GM19395 (cell line): ENCODE results near the gene TNS2.

ENCODE experiments used
- ATAC-seq: cut with Tn5 transposase; IDR thresholded peaks from one replicate; pipeline ENCODE4 v1.9.1; 2021; ENCODE audit warnings: mild to moderate bottlenecking, moderate library complexity; ENCODE audit not compliant: unreplicated experiment

TNS2 gene

GRCh38 chr12:53042607-53043454 is 7.0 kb upstream of the TNS2 start:
- ATAC-seq, result no peak

- ATAC-seq, result no peak
These were observed 5.7 kb upstream of the TNS2 start for GRCh38 chr12:53044052-53044581.

GRCh38 chr12:53044896-53045695 is 4.8 kb upstream of the TNS2 start:
- ATAC-seq, result no peak

GRCh38 chr12:53045696-53046045 is 4.2 kb upstream of the TNS2 start:
- no peak for ATAC-seq

GRCh38 chr12:53046655-53047220 is 3.1 kb upstream of the TNS2 start:
- ATAC-seq, result no peak

DNA sequence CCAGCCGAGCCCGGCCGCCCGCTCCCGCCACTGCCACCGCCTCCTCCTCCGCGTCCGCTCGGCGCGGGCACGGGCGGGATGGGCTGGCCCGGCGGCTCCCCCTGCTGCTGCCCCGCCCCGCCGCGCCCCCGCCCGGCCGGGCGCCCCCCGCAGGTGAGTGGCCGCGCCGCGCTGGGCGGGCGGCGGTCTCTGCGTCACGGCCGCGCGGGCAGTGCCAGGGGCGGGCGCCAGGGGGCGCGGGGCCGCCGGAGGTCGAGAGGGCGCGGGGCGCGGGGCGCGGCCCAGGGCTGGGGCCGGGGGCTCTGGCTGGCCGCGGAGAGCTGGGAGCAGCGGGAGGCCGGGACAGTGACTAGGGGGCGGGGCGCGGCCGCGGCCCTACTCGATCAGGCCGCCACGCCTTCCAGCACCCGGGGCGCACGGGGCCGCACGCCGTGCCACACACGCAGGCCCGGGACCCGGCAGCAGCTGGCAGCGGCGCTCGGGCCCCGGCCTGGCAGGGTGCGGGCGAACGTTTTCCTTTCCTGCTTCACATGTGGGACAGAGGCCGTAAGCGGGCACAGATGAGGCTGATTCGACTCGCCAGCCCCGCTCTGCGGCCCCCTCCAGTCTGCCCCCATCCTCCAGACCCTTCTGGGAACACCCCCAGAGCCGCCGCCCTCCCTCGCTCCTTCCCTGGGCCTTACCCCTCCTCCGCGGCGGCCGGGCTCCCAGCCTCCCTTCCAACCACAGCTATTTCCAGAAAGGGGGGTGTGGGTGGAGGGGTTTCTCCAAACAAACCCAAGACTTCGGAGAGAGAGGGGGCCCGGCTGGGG is 2.4 kb upstream of the TNS2 start:
- no peak for ATAC-seq

DNA sequence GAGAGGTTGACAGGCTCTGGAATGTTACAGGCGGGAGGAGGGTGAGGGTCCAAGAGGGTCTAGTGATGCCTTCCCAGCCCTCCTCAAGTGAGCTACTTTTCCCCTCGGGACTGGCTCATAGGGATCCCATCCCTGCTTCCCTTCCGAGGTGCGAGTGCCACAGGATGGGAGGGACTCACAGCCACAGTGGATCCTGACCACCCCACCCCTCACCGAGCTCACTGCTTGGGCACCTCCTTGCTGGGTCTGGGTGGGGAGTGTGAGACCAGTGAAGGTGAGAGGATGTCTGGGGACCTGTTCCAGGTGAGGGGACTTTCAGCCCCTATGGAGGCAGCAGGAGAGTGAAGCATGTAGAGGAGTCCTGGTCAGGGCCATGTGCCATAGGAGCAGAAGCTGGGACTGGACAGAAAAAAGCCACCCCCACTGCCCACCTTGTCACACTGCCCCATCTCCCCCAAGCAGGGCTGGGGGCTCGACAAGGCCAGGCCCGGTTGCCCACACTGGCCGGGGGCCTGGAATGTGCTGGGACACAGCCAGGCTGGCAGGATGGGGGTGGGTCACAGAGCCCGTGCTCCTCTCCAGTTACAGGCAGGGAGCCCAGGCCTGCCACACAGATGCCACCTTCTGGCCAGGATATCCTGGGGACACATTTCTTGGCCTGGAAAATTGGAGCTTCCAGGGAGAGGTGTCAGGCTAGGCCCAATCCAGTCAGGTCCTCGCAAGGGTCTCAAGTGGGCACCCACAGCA is 1.7 kb upstream of the TNS2 start:
- ATAC-seq, result no peak

GRCh38 chr12:53048780-53049401 is 974 bp upstream of the TNS2 start:
- no peak for ATAC-seq

GRCh38 chr12:53050426-53051057 is 677 bp downstream of the TNS2 start:
- ATAC-seq, result no peak

DNA sequence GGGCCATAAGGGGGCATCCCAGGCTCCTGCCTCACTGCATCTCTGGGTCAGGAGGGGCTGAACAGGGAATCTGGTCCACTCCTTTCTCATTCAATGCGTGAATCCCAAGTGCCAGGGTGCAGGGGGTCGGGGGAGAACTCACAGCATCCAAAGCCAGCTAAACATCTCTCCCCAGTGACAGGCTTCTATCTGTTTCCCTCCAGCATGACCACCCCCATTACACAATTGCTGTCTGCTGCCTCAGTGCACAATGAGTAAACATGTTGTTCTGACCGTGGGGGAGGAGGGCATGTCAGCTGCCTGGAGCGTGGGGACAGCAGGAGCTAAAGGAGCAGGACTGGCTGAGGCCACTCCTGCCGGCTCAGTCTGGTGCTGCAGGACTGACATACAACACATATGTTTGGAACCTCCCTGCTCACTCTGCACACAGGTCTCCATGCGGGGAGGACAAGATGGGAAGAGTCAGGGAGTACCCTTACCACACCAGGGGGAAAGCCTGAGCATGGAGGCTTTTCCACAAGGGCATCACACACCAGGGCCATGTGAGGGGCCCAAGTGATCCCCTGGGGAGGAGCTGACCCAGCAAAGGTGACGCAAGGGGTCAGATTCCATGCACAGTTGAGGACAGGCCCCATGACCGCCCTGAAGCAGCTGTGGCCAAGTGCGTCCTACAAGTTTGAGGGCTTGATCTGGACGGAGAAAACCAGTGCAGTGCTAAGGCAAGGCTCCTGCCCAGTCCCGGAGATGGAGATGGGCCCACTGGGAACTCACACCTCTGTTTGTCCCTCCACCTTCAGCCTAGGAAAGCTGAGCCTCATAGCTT is 1.4 kb downstream of the TNS2 start:
- no peak for ATAC-seq

GRCh38 chr12:53051881-53052412 is 2.1 kb downstream of the TNS2 start:
- no peak for ATAC-seq

GRCh38 chr12:53052419-53053217 is 2.8 kb downstream of the TNS2 start:
- ATAC-seq, result no peak

DNA sequence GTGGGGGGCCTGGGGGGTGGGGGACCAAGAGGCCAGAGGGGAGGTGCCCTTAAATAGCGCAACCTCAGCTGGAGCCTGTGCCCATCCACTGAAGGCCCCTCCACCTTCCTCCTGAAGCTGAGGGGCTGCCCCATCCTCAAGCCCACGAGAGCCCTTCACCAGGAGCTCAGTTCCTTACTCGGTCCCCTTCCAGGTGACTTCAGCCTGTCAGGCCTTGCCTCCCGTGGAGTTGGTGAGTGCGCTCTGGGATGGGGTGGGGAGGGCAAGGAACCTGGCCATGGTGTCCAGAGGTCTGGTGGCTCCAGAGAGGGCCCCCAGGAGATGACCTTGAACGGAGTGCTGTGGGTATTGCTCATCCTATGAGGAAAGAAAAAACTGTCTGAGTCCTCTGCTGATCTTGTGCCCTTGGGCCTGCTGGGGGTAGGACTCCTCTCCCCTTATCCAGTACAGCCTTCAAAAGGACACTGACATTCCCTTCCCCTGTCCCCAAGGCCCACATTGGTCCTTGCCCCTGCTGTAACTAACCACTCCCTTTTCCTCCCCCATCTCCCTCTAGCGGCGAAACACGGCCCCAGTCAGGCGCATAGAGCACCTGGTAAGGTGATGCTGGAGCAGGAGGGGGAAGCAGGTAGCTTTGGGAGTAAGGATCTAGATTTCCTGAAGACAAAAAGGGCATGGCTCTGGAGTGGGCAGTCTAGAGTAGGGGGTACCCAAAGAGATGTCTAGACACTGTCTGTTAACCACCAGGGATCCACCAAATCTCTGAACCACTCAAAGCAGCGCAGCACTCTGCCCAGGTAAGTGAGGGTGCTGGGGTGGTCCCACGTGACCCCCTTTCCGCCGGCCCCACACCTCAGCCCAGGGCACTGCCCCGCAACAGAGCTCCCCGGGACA is 3.6 kb downstream of the TNS2 start:
- peak; percentile 7 for ATAC-seq

DNA sequence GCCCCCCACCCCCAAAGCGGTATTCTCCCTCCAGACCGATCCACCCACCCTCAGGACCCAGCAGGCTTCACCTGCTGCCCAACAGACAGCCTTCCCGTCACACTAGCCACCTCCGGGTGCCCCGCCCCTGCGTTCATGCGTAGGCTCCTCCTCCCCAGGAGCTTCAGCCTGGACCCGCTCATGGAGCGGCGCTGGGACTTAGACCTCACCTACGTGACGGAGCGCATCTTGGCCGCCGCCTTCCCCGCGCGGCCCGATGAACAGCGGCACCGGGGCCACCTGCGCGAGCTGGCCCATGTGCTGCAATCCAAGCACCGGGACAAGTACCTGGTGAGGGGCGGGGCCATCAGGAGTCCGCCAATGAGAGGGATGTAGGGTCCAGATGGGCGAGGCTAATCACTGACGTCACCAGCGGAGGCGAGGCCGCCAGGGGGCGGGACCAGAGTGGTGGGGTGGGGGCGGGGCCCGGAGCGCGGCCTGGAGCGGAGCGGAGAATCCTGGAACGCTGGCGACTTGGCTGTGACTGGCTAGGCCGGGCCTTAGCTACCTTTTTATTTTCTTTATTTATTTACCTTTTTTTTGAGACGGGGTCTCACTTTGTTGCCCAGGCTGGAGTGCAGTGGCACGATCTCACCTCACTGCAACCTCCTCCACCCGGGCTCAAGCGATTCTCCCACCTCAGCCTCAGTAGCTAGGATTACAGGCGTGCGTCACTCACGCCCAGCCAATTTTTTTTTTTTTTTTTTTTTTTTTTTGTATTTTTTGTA is 4.4 kb downstream of the TNS2 start:
- peak; percentile 93 for ATAC-seq

DNA sequence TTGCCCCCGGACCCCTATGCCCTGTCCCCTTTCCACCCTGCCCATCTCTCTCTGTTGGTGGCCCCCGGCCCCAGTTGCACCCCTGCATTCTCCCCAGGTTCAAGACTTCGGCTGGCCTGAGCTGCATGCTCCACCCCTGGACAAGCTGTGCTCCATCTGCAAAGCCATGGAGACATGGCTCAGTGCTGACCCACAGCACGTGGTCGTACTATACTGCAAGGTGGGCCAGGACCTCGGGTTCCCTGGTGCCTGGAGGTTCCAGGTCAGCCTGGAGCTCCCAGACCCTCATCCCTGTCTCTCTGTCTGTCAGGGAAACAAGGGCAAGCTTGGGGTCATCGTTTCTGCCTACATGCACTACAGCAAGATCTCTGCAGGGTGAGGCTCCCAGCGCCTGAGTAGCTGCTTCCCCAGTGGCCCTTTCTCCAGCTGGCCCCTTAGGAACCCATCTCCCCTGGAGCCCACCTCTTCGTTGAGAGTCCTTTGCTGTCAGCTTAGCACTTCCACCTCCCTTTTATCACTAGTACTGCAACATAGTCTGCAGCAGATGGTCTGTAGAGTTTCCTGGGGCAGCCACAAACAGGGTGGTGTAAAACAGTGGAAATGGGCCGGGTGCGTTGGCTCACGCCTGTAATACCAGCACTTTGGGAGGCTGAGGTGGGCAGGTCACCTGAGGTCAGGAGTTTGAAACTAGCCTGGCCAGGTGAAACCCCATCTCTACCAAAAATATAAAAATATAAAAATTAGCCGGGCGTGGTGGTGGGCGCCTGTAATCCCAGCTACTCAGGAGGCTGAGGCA is 5.8 kb downstream of the TNS2 start:
- ATAC-seq, result no peak
